ENCODE measurements around the gene ACVR1B.

- TF ChIP-seq ZNF16 (tag by site-specific recombination; IDR thresholded peaks at IDR 0.05; ENCODE audit: low read depth) (no peak), TCF7L2 (IDR thresholded peaks at IDR 0.05; ENCODE audit: borderline replicate concordance, low read depth, low read length) (no peak), ZBTB44 (tag by site-specific recombination; IDR thresholded peaks at IDR 0.05) (no peak), REST (tag by site-specific recombination; IDR thresholded peaks at IDR 0.05) (no peak), CTCF (tag by site-specific recombination; IDR thresholded peaks at IDR 0.05) (no peak), ZNF24 (tag by site-specific recombination; IDR thresholded peaks at IDR 0.05) (no peak), ZNF112 (tag by site-specific recombination; IDR thresholded peaks at IDR 0.05) (no peak), ZBTB17 (tag by site-specific recombination; IDR thresholded peaks at IDR 0.05) (no peak), REPIN1 (tag by site-specific recombination; IDR thresholded peaks at IDR 0.05; ENCODE audit: low read depth) (no peak), ZNF174 (tag by site-specific recombination; IDR thresholded peaks at IDR 0.05) (no peak), SALL2 (tag by site-specific recombination; IDR thresholded peaks at IDR 0.05; ENCODE audit: borderline replicate concordance) (no peak), ZNF146 (tag by site-specific recombination; IDR thresholded peaks at IDR 0.05) (no peak), ZNF140 (tag by site-specific recombination; IDR thresholded peaks at IDR 0.05) (no peak), ZNF274 (IDR thresholded peaks at IDR 0.05; ENCODE audit: low read length) (no peak), ZNF274 (tag by site-specific recombination; IDR thresholded peaks at IDR 0.05; ENCODE audit: borderline replicate concordance) (no peak)
Measured at GRCh38 chr12:51954561-51955361, 3.3 kb downstream of the ACVR1B start.

Measured in HEK293 (cell line).